HG02943 (cell line): Measurements from ENCODE around the gene NGDN.

ENCODE experiments used
- ATAC-seq: cut with Tn5 transposase; IDR thresholded peaks from one replicate; pipeline ENCODE4 v1.9.1; 2021; ENCODE audit warnings: mild to moderate bottlenecking, low read depth, moderate library complexity; ENCODE audit not compliant: unreplicated experiment

NGDN gene

GRCh38 chr14:23465261-23465660, 4.2 kb upstream of the NGDN start:
- no peak for ATAC-seq

- peak; percentile 3 for ATAC-seq
These were observed 788 bp upstream of the NGDN start for GRCh38 chr14:23468704-23469126.

- no peak for ATAC-seq
These were observed 452 bp downstream of the NGDN start for GRCh38 chr14:23469906-23470403.

GRCh38 chr14:23470947-23471346, 1.4 kb downstream of the NGDN start:
- no peak for ATAC-seq

- ATAC-seq: no peak
These were observed 8.7 kb downstream of the NGDN start for GRCh38 chr14:23478109-23478759.

GRCh38 chr14:23481362-23481970, 12.0 kb downstream of the NGDN start:
- no peak for ATAC-seq

GRCh38 chr14:23481979-23482822, 12.7 kb downstream of the NGDN start:
- no peak for ATAC-seq

GRCh38 chr14:23482823-23483148, 13.3 kb downstream of the NGDN start:
- no peak for ATAC-seq

GRCh38 chr14:23483236-23483854, 13.8 kb downstream of the NGDN start:
- no peak for ATAC-seq

GRCh38 chr14:23485326-23485725, 15.8 kb downstream of the NGDN start:
- ATAC-seq: no peak

- no peak for ATAC-seq
These were observed 16.5 kb downstream of the NGDN start for GRCh38 chr14:23486036-23486435.

GRCh38 chr14:23487216-23487615, 17.7 kb downstream of the NGDN start:
- no peak for ATAC-seq

- no peak for ATAC-seq
These were observed 23.2 kb downstream of the NGDN start for GRCh38 chr14:23492618-23493272.

- no peak for ATAC-seq
These were observed 24.7 kb downstream of the NGDN start for GRCh38 chr14:23494223-23494622.

GRCh38 chr14:23512156-23512555, 42.7 kb downstream of the NGDN start:
- ATAC-seq: no peak

- no peak for ATAC-seq
These were observed 43.7 kb downstream of the NGDN start for GRCh38 chr14:23513005-23513817.

- no peak for ATAC-seq
These were observed 44.5 kb downstream of the NGDN start for GRCh38 chr14:23513818-23514643.

GRCh38 chr14:23514644-23514957, 45.1 kb downstream of the NGDN start:
- no peak for ATAC-seq
